Mesendoderm (in vitro differentiated cells): Measurements from ENCODE around the gene ETFB.

ENCODE experiments used
- DNase-seq: peaks from one replicate; pipeline ENCODE4 v3.0.0; 2013
- H2AK5ac ChIP-seq: 2 replicates; pipeline ENCODE4 v1.6.1; 2013; ENCODE audit warnings: low read length, inconsistent platforms
- H2BK120ac ChIP-seq: 2 replicates; pipeline ENCODE4 v1.6.1; 2013; ENCODE audit warnings: low read depth, mild to moderate bottlenecking, low read length, moderate library complexity, mixed read lengths
- H2BK15ac ChIP-seq: replicated peaks from 2 replicates; pipeline ENCODE4 v1.6.1; 2013; ENCODE audit warnings: low read depth, mild to moderate bottlenecking, moderate library complexity
- H2BK5ac ChIP-seq: 2 replicates; pipeline ENCODE4 v1.6.1; 2013; ENCODE audit warnings: low read length, inconsistent platforms
- H3K18ac ChIP-seq: 2 replicates; pipeline ENCODE4 v1.6.1; 2013; ENCODE audit warnings: mild to moderate bottlenecking, low read length, mixed read lengths
- H3K23ac ChIP-seq: one replicate; pipeline ENCODE4 v1.6.1; 2013; ENCODE audit warnings: low read length
- H3K27ac ChIP-seq: 2 replicates; pipeline ENCODE4 v1.5.1; 2013; ENCODE audit warnings: low read depth, mild to moderate bottlenecking, inconsistent platforms, low read length, moderate library complexity
- H3K27me3 ChIP-seq: 2 replicates; pipeline ENCODE4 v1.6.1; 2013; ENCODE audit warnings: low read length, control low read depth, mild to moderate bottlenecking, inconsistent platforms; ENCODE audit not compliant: insufficient read depth, poor library complexity
- H3K36me3 ChIP-seq: 2 replicates; pipeline ENCODE4 v1.6.1; 2013; ENCODE audit warnings: low read length, inconsistent platforms; ENCODE audit not compliant: control insufficient read depth, insufficient read depth
- H3K4ac ChIP-seq: one replicate; pipeline ENCODE4 v1.6.1; 2013; ENCODE audit warnings: low read depth, mild to moderate bottlenecking, low read length, moderate library complexity
- H3K4me1 ChIP-seq: 2 replicates; pipeline ENCODE4 v1.6.1; 2013; ENCODE audit warnings: low read depth, low read length, inconsistent platforms; ENCODE audit not compliant: control insufficient read depth
- H3K4me2 ChIP-seq: 2 replicates; pipeline ENCODE4 v1.6.1; 2013; ENCODE audit warnings: low read length
- H3K4me3 ChIP-seq: 2 replicates; pipeline ENCODE4 v1.5.1; 2013; ENCODE audit warnings: mild to moderate bottlenecking, low read length
- H3K56ac ChIP-seq: one replicate; pipeline ENCODE4 v1.6.1; 2013; ENCODE audit warnings: low read length
- H3K79me1 ChIP-seq: 2 replicates; pipeline ENCODE4 v1.6.1; 2013; ENCODE audit warnings: low read length, inconsistent platforms
- H3K79me2 ChIP-seq: 2 replicates; pipeline ENCODE4 v1.6.1; 2013; ENCODE audit warnings: mild to moderate bottlenecking, low read length; ENCODE audit not compliant: control insufficient read depth, insufficient read depth
- H3K9ac ChIP-seq: 2 replicates; pipeline ENCODE4 v1.6.1; 2013; ENCODE audit warnings: low read length, inconsistent platforms
- H4K5ac ChIP-seq: one replicate; pipeline ENCODE4 v1.6.1; 2013; ENCODE audit warnings: low read length
- H4K8ac ChIP-seq: one replicate; pipeline ENCODE4 v1.6.1; 2013; ENCODE audit warnings: low read depth, mild to moderate bottlenecking, control low read depth, low read length, moderate library complexity
- WGBS: extraction: QIAGEN DNeasy Blood & Tissue Kit; methylation state at CpG from one replicate; pipeline ENCODE4 v1.1.7; 2013; ENCODE audit warnings: low lambda C conversion rate, missing lambda C conversion rate; ENCODE audit not compliant: insufficient coverage; ENCODE audit errors: extremely low coverage; 5-methylcytosine and 5-hydroxymethylcytosine counted together

ETFB gene

DNA sequence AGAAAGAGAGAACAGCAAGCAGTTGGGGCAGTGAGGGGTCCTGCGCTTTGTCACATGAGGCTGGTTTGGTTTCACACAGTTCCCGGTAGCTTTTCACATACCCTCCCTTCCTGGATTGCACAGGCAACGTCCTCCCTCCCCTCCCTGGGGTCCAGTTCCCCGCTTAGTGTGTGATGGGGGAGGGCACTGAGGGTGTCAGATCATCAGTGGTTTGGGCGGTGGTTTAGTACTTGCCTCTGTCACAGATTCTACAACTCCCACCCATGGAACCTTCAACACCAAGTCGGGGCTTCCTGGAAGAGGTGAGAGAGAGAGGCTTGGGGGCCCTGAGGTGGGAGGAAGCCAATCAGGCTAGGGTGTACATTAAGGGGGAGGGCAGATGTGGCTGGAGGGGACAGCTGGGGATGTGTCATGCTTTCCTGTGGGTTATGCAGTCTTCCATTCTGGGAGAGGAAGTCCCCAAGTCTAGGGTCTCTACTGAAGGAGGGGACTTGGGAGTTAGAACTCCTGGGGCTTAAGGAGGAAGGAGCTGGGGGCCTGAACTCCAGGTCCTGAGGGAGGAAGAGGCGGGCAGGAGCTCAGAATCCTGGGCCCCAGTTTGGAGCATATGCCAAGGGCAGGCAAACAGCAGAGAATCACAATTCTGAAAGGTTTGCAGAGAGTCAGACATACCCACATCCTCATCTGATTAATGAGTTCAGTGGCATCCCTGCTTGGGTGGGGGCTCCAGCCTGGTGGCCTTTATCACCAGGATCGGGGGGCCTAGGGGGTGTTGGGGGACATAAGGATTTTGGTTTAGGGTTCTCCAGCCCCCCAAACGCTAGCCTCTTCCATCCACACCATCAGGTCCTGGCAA, 6.7 kb upstream of the ETFB start, which contains the start of gene NKG7:
NKG7 (minus strand) TSS at position 6 of the 856 bp plus-strand sequence. CDS start 119 bp downstream, outside the sequence.
- Histone ChIP-seq H2BK5ac (no peak within 1 kb of the TSS), H3K36me3 (no peaks in the 10 kb centered on the region), H2AK5ac (no peak within 1 kb of the TSS), H3K23ac (no peak within 1 kb of the TSS), H2BK15ac (no peak within 1 kb of the TSS), H3K4ac (no peak within 1 kb of the TSS), H3K27me3 (no peaks in the 10 kb centered on the region), H3K4me2 (no peak within 1 kb of the TSS), H3K56ac (peak within 1 kb of the TSS; percentile 5), H3K79me1 (peaks cover 2% of the 10 kb centered on the region), H3K4me3 (no peak within 1 kb of the TSS), H3K27ac (no peak within 1 kb of the TSS), H2BK120ac (no peak within 1 kb of the TSS), H4K8ac (no peak within 1 kb of the TSS), H4K5ac (no peak within 1 kb of the TSS), H3K4me1 (peaks cover 6% of the 10 kb centered on the region), H3K9ac (no peak within 1 kb of the TSS), H3K18ac (no peak within 1 kb of the TSS), H3K79me2 (no peaks in the 10 kb centered on the region)
- no CpG with 5 or more reads among the region's 9 CpGs for WGBS
- no peak for DNase-seq

DNA sequence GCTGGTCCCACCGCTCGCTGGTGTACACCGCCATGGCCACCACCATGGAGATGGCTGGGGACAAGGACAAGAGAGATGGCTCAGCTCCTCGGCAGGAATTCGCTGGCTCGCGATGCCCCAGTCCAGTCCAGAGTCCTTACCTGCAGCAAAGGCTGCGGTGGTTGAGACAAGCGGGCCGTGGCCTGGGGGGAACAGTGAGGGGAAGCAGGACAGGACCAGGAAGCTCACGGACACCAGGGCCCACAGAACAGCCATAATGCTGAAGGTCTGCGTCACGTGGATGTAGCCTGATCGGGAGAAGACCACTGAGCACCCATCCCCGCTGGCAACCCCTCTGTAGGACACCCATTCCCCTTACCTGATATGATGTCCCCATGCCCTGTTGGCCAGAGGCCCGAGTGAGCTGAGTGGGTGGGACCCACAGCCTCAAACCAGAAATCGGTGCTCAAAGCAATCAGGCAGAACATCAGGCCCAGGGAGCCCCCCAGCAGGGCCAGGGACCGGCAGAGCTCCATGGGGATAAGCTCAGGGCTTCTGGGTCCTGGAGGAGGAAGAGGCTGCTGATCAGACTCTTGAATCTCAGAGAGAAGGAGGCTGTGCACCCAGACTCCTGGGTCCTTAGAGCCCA, 5.9 kb upstream of the ETFB start:
- Histone ChIP-seq H3K18ac (no peak overlapping the region), H3K79me2 (no peaks in the 10 kb centered on the region), H3K4me2 (no peak overlapping the region), H2BK15ac (no peak overlapping the region), H3K36me3 (no peaks in the 10 kb centered on the region), H3K56ac (peak overlapping the region; percentile 5), H3K4me1 (peaks cover 6% of the 10 kb centered on the region), H2BK120ac (no peak overlapping the region), H2AK5ac (no peak overlapping the region), H4K8ac (no peak overlapping the region), H3K23ac (no peak overlapping the region), H3K79me1 (peaks cover 2% of the 10 kb centered on the region), H3K4me3 (no peak overlapping the region), H3K27me3 (no peaks in the 10 kb centered on the region), H3K27ac (no peak overlapping the region), H3K4ac (no peak overlapping the region), H3K9ac (no peak overlapping the region), H2BK5ac (no peak overlapping the region), H4K5ac (no peak overlapping the region)
- no CpG with 5 or more reads among the region's 18 CpGs for WGBS
- no peak for DNase-seq

- Histone ChIP-seq H2BK5ac (no peak overlapping the region), H3K4me2 (no peak overlapping the region), H3K27ac (no peak overlapping the region), H4K8ac (no peak overlapping the region), H3K4me3 (no peak overlapping the region), H3K4ac (no peak overlapping the region), H4K5ac (no peak overlapping the region), H3K23ac (no peak overlapping the region), H3K18ac (no peak overlapping the region), H2BK15ac (no peak overlapping the region), H2BK120ac (no peak overlapping the region), H3K56ac (no peak overlapping the region), H3K27me3 (no peaks in the 10 kb centered on the region), H2AK5ac (no peak overlapping the region), H3K36me3 (no peaks in the 10 kb centered on the region), H3K79me1 (peaks cover 2% of the 10 kb centered on the region), H3K4me1 (peaks cover 6% of the 10 kb centered on the region), H3K79me2 (no peaks in the 10 kb centered on the region), H3K9ac (no peak overlapping the region)
- no peak for DNase-seq
- WGBS: no CpG with 5 or more reads among the region's 8 CpGs
Observed at GRCh38 chr19:51371186-51371690, 5.0 kb upstream of the ETFB start.

DNA sequence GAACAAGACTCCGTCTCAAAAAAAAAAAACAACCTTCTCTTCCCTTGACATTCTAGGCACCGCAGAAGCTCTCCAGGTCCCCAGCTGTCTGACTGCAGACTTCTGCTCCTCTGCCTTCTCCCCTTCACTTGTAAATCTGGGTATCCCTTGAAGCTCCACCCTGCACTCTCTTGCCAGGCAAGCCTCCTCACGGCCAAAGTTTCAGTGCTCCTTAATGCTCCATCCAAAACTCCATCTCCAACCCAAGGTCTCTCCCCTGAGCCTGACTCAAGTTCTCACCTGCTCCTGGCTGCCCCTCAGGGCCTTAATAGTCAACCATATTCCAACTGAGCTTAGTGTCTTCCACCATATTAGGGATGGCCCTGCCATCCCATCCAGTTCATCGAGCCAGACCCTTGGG, 4.0 kb upstream of the ETFB start:
- H3K9ac ChIP-seq: no peak overlapping the region
- no peaks in the 10 kb centered on the region for H3K79me2 ChIP-seq
- no peaks in the 10 kb centered on the region for H3K36me3 ChIP-seq
- no peaks in the 10 kb centered on the region for H3K27me3 ChIP-seq
- no peak overlapping the region for H4K5ac ChIP-seq
- peaks cover 7% of the 10 kb centered on the region for H3K4me1 ChIP-seq
- H2AK5ac ChIP-seq: no peak overlapping the region
- peaks cover 2% of the 10 kb centered on the region for H3K79me1 ChIP-seq
- H2BK120ac ChIP-seq: no peak overlapping the region
- no peak overlapping the region for H3K23ac ChIP-seq
- H3K4ac ChIP-seq: no peak overlapping the region
- no peak overlapping the region for H3K18ac ChIP-seq
- H4K8ac ChIP-seq: no peak overlapping the region
- no peak overlapping the region for H3K4me3 ChIP-seq
- H3K27ac ChIP-seq: no peak overlapping the region
- no peak overlapping the region for H3K4me2 ChIP-seq
- WGBS: no CpG with 5 or more reads among the region's 4 CpGs
- no peak overlapping the region for H2BK5ac ChIP-seq
- no peak overlapping the region for H2BK15ac ChIP-seq
- H3K56ac ChIP-seq: no peak overlapping the region
- no peak for DNase-seq

GRCh38 chr19:51368366-51369282, 2.4 kb upstream of the ETFB start, which contains the start of gene CLDND2:
CLDND2 (minus strand) TSS chr19:51369003; CDS start chr19:51368577, 426 bp downstream.
- H3K4me1 ChIP-seq: peaks cover 11% of the 10 kb centered on the region
- no peak within 1 kb of the TSS for H2BK120ac ChIP-seq
- no peak within 1 kb of the TSS for H2BK15ac ChIP-seq
- no CpG with 5 or more reads among the region's 23 CpGs for WGBS
- no peaks in the 10 kb centered on the region for H3K36me3 ChIP-seq
- H3K27me3 ChIP-seq: no peaks in the 10 kb centered on the region
- H3K23ac ChIP-seq: peak within 1 kb of the TSS; percentile 94
- H3K79me2 ChIP-seq: no peaks in the 10 kb centered on the region
- H3K4me3 ChIP-seq: peak within 1 kb of the TSS; percentile 65
- peak within 1 kb of the TSS; percentile 85 for H3K4me2 ChIP-seq
- peaks cover 4% of the 10 kb centered on the region for H3K79me1 ChIP-seq
- H3K27ac ChIP-seq: peak within 1 kb of the TSS; percentile 21
- H3K56ac ChIP-seq: peak within 1 kb of the TSS; percentile 100
- peak within 1 kb of the TSS; percentile 56 for H3K4ac ChIP-seq
- H3K18ac ChIP-seq: peak within 1 kb of the TSS; percentile 15
- H2AK5ac ChIP-seq: peak within 1 kb of the TSS; percentile 78
- no peak within 1 kb of the TSS for H4K8ac ChIP-seq
- DNase-seq: peak; percentile 36
- peak within 1 kb of the TSS; percentile 98 for H2BK5ac ChIP-seq
- H3K9ac ChIP-seq: peak within 1 kb of the TSS; percentile 97
- no peak within 1 kb of the TSS for H4K5ac ChIP-seq
